ENCODE results near the gene PYROXD2.
"Not testable (repeated sequence)": the region's sequence is repeated elsewhere in the genome, so short reads cannot be mapped to it uniquely, and the experiment has no call there.

PYROXD2 gene

DNA sequence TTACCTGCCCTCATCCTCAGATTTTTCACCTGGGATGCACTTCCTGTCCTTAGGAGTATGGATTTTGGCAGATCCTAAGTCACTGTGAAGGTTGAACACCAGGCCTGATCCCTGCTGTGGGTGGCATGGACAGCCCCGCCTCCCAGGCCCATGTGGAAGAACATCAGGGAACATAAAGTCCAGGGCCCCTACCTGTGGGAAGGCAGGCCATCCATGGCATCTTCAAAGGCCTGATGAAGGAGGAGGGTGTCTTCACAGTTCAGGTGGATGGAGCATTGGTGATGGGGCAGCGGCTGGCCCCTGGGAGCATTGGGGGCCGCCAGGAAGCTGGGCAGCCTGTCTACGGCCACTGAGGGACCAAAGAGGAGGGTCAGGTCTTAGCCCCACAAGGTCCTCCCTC lies 24.6 kb downstream of the PYROXD2 start:
- no peak for DNase-seq

DNA sequence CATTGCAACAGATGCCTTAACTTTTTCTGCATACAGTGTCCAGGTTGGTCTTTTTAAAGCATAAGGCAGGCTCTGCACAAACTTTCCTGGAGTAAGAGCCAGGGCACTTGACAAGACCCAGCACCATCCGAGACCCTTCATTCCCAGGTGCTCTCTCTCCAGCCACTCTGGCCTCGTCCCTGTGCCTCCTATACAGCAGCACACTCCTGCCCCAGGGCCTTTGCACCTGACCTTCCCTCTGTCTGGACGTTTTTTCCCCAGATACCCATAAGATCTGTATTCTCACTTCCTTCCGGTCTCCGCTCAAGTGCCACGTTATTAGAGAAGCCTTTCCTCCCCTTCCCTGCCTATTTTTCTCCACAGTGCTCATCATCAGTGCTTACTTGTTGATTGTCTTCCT lies 25.6 kb downstream of the PYROXD2 start:
- DNase-seq: no peak

DNA sequence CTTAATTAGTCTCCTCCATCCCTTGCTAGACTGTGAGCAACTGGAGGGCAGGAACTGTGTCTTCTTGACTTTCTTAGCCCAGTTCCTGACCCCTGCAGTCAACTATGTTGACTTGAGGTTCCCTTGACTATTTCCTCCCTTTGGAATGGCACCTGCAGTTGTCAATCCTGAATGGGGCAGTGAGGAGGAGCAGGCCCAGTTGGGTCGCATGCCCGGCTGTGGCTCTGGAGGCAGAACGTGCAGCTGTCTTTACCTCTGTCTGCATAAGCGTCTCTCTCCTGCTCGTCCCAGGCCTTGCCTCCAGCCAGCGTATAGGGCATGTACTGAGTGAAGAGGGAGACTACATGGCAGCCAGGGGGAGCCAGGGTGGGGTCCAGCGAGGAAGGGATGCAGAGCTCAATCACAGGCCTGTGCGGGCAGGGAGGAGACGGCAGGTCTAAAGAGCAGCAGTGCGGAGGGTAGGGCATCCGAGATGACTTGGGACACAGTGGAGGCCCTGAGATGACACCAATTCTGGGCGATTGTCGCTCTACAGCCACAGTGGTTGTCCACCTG lies 26.8 kb downstream of the PYROXD2 start:
- no peak for DNase-seq

DNA sequence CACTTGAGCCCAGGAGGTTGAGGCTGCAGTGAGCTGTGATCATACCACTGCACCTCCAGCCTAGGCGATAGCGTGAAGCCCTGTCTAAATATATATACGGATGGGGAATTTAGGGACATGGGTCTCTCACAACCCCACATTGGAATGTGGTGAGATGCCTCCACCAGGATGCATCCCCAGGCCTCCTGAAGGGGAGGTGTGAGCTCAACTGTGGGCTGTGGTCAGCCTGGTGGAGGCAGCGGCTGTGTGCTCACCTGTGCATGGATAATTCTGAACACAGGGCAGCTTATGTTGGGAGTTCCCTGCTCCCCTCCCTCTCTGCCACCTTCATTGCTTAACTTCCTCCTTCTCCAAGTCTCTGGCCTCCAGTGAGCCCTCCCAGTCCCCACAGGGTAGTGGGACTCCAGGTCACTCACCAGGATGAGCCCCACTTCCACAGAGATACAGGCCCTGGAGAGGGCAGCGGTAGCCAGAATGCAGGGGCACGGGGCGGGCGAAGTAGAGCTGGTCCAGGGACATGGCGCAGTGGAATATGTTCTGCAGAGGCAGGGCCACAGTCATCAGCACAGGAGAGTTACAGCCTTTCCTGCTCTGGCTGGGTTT lies 30.4 kb downstream of the PYROXD2 start:
- no peak for DNase-seq

DNA sequence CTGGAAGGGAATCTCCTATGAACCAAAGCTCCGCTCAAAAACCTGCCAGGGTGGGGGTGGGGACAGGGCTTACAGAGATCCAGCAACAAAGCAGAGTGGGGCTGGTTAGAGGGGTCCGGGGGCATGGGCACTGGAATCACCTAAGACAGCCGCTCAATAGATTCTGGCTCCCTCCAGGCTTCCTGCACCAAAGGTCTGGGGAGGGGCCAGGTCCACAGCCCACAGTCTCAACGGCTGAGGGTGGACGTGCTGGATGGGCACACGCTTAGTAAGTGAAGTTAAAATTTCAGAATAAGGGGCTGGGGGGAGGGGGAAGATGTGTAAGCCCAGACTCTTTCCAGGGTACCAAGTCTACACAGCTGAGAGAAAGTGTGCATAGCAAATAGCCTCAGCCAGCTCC lies 31.1 kb downstream of the PYROXD2 start:
- no peak for DNase-seq

DNA sequence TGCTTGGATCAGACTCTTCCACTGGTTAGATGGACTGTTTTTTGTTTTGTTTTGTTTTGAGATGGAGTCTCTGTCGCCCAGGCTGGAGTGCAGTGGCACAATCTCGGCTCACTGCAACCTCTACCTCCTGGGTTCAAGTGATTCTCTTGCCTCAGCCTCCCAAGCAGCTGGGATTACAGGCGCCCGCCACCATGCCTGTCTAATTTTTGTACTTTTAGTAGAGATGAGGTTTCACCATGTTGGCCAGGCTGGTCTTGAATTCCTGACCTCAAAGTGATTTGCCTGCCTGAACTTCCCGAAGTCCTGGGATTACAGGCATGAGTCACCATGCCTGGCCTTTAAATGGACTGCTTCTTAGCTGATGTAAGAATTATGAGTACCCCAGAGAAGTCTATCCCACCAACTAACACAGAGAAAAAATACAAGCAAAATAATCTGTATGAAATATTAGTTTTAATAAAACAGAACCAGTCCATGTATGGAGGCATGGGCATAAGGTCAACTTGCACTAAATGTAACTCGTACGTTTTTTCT lies 31.8 kb downstream of the PYROXD2 start:
- DNase-seq: not testable (repeated sequence)

DNA sequence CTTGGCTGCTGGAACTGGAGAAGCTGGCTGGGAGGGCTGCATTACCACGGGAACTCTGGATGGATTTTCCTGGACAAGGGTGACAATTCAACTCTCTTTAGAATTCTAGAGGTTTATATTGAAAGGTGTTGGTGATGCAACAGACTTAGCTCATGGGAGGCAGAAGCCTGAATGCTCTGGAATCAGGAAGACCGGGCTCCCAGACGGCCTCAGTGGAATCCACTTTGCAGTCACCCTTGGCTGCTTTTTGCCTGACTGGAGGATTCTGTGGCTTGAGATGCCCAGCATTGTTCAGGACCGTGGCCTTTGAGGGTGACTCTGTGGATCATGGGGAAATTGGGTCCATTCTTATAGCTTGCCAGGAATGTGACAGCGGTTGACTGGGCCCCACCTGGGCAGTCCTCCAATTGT lies 32.3 kb downstream of the PYROXD2 start:
- no peak for DNase-seq

DNA sequence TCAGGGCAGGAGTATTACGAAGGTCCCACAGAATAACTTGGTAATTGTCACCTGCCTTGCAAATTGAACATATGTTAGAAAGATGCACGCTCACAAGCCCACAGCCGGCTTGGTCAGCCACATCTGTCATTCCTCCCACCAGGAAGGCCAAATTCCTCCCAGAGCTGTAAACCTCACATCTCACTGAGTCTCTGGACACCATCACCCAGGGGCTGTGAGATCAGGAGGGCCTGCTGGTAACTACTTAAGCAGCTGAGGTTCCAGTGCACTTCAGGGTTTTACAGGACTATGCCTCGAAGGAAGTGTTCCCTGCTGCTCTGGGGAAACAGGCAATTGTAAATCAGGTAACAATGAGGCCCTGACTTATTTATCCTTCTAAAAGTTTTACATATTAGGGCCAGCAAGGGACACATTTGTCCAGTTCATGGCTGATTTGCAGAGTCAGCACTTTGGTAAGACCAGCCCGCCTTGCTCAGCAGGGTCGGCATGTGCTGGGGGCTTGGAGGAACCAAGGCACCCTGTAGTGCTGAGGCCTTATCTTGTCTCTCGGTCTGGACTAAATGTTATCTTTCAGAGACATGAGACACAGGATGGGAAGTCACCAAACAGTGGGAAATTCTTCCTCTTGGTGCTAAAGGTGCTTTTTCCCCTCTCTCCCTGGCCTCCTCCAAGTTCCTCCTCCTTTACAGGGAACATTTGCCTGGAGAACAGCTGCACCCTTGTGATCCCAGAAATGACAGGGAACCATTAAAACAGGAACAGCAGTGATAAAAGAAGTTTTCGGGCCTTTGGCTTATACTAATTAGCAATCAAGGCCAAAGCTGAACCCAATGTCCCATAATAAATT lies 34.3 kb downstream of the PYROXD2 start:
- no peak for DNase-seq

DNA sequence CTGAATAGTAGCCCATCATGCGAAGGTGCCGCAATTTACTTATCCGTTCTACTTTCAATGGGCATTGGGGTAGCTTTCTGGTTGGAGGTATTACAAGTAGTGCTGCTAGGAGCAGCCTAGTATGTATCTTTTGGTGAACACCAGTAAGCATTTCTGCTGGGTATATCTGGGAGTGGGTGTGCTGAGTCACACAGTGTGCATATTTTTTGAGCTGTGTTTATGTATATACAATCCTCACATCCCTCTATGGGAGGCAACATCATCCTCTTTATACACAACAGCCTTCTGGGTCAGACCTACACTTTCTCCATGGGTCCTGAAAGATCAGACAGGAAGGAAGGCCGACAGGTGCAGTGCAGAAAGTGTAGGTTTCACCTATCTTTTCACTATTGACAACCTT lies 36.3 kb downstream of the PYROXD2 start:
- DNase-seq: no peak

DNA sequence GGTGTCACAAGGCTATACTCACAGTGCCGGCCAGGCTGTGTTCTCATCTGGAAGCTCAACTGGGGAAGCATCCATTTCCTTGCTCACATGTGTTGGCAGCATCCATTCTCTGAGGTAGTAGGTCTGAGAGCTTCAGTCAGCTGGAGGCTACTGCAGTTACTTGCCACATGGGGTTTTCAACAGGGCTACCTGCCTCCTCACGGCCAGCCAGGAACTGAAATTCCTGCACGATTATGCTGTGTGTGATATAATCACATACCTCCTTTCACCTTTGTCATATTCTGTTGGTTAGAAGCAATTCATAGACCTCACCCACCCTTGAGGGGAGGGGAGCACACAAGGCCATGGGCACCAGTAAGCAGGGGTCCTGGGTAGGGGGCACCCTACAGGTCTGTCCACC lies 37.4 kb downstream of the PYROXD2 start:
- no peak for DNase-seq

DNA sequence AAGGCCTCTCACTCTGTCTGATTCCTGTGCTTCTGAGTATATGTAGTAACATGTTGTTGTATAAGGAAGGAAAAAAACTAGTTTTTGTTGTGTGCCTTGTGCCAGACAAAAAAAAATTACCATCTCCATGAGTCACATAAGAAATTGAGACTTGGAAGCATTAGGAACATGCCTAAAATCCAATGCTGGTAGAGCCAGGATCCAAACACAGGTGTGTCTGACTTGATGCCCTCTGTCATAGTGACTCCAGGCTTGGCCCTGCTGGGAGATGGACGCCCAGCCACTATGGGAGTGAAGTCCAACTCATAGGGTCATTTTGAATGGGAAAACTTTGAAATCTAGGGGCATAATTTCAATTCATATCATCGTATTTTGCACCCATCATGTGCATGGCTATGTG lies 38.0 kb downstream of the PYROXD2 start:
- no peak for DNase-seq

DNA sequence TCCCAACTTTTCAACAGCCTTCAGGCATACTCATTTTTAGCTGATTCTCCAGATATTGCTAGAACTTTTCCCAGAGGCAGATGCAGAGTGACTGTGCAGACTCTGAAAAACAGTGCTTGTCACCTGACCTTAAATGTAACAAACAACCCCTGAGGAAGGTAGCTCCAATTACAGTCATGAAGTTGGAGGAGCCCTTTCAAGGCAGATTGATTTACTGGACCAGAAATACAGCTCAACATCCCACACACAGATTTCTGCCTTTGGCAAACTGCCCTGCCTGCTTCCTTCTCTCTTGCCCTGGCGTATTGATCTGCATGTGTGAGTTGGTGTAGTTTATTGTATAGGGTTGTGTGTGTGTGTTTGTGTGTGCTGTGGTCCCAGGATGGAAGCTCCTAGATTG lies 38.5 kb downstream of the PYROXD2 start:
- DNase-seq: no peak

DNA sequence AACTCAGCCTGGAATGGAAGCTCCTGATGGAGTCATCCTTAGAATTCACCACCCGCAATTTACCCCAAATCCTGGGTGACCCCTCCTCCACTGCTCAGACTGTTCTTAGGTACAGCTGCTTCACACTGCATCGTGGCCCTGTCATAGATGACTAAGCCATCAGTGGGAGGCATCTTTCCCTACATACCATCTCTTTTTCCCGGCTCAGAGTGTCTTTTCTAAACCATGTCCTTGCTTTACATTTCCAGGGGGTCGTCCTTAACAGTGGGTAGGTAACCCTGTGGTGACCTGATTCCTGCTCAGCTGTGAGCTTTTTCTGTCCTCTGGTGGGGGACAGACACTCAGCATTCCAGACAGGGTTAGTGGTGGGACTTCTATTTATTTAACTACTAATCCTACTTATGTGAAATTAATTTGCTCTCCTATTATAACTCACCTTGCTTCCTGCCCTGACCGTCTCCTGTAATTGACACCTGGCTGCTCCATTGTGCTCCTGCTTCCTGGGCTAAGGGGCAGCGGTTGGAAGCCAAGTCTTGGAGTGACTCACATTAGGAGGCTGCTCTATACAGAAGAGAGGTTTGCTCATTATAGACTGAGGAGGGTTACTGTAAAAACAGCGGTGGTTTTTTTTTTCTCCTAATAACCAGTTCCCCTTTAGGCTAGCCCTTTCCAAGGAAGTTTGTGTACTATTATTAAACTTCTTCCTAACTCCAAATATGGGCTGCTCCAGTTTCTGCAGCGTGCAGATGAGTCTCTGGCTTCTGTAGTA lies 40.6 kb downstream of the PYROXD2 start:
- DNase-seq: no peak

DNA sequence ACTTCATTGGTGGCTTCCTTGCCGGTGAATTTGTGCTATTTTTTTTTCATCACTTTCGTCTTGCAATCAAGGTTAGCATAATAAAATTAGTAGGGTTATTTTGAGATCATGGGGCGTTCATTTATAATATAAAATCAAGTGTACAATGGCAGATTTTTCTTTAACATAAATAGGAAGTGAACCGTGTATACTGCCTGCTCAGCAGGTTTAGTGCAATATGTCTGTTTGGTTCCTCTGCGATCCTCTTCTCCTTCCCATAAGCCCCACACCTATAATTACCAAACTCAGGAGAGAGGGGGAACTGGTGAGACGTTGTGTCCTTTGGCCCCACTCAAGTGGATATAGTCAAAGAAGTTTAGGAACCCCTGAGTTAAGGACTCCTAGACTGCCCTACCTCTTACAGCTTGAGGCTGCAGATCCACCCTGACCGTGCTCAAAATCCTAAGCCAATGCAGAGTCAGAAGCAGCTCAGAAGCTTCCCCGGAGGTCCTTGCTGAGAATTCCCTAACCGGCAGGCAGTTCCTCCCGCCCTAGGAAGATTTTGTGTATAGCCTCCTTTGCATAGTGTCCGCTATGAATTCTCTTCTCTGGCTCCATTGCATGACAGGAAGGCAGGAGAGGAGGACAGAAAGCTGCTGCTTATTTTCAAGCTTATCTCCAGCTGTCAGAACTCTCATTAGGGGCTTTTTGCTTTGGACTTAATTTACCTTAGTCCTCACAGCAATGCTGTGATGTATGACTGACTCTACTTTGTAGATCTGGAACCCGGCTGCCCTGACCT lies 41.5 kb downstream of the PYROXD2 start:
- DNase-seq: no peak

DNA sequence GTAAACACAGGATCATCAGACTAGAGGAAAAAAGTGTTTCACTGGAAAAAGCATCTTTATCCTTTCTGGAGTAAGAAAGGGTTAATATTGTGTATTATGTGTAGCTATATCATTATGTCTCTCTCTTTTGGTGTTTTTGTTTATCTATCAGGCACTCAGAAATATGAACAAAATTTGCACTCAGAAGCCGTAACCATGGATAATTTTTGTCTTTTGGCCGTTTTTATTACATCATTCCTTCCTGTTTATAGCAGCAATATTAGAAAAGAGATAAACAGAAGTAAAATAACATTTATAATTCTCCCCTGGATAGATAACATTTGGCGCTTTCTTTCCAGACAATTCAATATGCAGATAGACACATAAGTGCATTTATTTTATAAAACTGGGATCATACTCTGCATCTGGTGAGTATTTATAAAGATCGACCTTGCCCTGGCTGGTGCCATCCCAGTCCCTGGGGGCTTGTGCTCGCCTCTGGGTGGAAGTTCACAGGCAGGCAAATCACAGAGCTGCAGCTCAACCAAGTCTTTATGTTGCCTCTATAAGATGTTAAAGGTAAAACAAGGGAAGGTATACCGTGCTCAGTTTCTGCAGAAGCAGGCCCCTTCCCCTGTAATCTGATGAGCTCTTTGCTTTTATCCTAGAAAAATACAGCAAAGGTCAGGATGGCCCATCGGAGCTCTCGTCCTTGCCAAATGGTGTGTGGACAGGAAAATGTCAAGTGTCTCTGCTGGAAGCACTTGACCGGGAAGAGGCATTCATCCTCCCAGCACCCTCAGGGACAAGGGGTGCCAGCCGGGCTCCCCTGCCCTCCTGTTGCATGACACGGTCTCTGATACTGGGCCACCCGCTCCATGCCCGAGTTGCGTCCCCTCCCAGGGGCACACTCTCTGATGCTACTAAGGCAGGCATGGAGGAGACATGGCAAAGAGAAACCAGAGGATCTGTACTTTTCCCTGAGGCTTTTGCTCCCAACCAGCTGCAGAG lies 43.9 kb downstream of the PYROXD2 start:
- no peak for DNase-seq

DNA sequence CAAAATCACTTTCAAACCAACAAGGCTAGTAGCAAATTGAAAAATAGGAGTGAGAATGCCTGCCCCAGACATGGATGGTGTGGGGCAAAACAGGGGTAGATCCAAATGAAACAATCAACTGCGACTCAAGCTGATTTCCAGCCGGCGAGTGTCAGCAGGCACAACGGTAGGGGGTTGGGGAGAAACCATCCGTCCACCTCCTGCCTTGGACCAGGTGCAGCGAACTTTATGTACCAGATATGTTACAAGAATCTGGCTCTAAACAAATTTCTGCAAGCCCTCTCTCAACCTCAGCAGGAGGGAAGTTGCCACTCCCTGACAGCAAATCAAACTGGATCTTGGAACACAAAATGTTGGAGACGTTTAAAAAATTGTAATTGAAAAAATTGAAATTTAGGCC lies 45.2 kb downstream of the PYROXD2 start:
- DNase-seq: no peak

DNA sequence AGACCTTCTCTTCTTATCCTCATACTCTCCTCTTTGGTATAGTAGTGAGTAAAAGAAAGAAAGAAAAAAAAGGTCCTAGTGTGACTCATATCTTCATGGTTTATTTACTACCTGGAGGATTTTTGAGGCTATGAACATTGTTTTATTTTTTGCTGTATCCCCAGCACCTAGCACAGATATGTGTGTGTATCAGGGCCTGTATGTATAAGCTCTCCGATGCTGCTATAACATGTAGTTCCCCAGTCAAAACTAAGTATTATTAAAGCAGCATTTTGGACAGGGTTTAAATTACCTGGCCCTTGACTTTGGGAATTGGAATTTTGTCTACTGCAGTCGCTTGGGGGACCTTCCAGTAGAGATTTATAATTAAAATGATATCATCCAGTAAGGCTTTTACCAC lies 46.3 kb downstream of the PYROXD2 start:
- no peak for DNase-seq

DNA sequence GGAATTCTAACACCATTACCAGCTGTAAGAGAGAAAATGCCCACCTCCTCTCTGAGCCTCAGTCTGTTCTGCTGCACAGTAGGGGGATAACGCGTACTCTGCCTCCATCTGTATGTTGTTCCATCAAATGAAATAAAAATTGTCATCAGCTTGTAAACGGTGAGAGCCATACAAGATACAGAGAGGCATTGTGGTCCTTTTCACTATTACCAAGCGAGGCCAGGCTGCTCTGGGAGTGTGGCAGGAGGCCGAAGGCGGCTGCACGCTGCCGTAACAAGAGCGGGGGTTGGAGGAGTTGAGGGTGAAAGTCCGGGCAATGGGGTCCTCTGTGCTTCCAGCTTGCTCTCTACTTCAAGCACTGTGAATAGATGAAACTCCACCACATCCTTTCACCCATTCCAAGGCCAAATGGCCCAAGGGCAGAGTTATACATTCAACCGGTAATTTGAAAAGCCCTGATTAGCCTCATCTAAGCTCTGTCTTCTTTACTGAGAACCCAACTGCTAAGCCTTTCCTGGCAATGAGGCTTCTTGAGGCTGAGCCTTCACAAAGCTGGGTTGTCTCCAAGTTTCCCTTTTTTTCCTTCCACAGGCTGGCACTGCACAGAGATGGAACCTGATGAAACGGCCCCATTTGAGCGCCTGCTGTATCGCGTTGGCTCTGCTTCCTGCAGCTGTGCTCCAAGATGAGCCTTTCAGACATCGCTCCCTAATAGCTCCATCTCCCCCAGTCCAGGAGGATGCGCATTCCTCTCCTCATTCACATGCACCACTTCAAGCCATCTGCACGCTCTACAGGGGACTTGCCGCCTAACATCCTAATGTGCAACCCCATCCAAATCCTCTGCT lies 47.2 kb downstream of the PYROXD2 start:
- DNase-seq: no peak

DNA sequence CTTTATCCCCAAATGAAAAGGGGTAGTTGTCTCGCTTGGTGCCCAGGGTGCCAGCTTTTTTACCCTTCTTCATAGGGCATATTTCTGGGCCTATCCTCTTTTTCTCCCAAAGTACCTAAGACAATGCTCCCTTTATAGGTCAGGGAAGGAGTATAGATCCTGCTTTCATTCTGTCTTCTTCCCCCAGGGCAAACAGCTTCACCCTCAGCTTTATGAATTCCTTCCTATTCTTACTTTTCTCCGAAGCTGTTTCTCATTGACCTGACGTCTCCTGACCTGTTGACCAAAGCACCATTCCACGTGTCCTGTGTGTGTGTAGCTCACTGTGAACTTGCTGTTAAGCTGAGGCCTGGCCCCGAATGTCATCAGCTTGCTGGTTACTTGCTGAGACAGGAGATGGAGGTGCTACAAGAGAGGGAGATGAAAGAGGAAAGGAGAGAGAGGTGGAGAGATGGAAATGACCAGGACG lies 48.9 kb downstream of the PYROXD2 start:
- DNase-seq: no peak

DNA sequence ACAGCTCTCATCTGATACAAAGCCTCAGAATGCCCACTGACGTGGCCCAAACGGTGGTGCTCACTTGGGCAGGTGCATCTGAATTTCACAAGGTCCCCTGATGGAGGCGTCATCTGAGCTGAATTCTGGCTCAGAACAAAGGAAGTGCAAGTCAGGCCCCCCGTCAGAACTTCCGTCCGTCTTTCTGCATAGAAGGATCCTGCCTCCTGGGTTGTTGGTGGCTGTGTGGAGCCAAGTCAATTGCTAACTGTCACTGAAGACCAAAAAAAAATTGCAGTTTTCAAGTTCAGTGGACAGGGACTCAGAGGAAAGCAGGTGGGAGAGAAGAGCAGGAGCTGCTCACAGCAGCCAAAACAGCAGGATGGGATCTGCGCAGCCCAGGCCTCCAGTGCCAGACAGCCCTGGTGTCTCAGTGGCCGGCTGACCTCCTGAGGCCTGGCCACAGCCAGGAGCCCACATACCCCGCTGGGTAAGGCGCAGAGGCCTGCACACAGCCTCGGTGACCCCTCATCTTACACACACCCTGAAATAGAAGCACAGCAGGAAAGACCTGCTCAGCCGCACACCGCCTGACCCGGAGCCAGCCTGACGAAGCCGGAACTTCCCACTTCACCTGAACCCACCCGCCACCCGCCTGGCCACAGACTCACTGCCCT lies 49.4 kb downstream of the PYROXD2 start:
- no peak for DNase-seq

Data from NCI-H1092 (cell line).